ENCODE results near the gene NBEA.
"Not testable (repeated sequence)": the region's sequence is repeated elsewhere in the genome, so short reads cannot be mapped to it uniquely, and the experiment has no call there.

The NBEA gene

DNA sequence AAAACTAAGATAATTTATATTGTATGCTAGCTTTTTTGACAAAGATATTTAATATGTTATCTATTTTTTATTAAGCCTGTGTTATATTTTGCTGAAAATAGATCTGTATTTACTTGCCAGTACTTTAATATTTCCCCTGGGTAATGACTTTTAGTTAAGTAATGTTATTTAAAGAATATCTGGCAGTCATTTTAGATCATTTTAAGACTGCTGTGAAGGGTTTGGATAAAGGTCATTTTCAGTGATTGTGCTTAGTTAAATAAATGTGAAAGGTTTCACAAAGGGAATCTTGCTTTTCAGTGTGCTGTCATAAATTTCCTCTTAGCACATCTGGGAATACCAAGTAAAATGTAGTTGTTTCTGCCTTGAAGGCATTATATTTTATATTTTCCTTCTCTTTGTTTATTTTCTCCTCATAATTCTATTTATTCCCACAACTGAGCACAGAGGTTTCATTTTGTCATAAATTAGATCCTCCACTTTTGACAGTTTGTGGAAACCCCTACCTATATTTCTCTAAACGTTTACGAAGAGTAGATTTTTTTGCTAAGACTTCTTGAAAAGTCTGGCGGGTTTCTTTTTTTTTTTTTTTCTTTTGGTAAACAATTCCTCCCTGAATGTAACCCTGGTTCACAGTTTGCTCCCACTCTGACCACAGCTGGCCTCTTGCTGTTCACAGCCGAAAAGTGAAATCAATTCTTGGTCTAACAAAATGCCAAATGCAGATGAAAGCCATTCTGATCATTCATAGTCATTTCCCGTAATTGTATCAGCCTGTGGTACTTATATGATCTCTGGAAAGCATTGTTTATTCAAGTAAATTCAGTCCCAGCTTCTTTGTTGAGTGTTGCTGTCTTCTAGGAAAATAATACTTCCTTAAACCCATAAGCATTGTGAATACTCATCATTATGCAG lies 446.6 kb downstream of the NBEA start:
- no peak for DNase-seq (ENCODE audit: low spot score)

- no peak for DNase-seq (ENCODE audit: low spot score)
Measured at GRCh38 chr13:35389535-35389934, 447.5 kb downstream of the NBEA start.

- no peak for DNase-seq (ENCODE audit: low spot score)
Measured at GRCh38 chr13:35392768-35393167, 450.7 kb downstream of the NBEA start.

DNA sequence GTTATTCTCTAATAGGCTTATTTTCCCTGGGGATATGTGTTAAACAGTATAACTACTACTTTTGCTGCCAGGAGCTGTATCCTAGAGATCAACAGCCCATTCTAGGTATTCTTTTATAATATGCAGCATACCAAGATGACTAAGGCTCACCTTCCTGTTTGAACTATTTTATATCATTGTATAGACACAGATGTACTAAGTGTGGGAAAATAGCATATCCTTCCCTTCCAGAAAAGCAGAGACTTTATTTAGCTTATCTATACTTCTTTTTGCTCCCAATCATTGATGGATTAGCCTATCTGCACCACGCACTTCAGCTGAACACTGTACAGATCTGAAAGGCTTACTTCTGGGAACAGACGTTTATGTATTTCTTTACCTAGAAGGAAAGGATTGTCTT lies 451.8 kb downstream of the NBEA start:
- no peak for DNase-seq (ENCODE audit: low spot score)

GRCh38 chr13:35408285-35408684 lies 466.2 kb downstream of the NBEA start:
- DNase-seq (ENCODE audit: low spot score) = not testable (repeated sequence)

DNA sequence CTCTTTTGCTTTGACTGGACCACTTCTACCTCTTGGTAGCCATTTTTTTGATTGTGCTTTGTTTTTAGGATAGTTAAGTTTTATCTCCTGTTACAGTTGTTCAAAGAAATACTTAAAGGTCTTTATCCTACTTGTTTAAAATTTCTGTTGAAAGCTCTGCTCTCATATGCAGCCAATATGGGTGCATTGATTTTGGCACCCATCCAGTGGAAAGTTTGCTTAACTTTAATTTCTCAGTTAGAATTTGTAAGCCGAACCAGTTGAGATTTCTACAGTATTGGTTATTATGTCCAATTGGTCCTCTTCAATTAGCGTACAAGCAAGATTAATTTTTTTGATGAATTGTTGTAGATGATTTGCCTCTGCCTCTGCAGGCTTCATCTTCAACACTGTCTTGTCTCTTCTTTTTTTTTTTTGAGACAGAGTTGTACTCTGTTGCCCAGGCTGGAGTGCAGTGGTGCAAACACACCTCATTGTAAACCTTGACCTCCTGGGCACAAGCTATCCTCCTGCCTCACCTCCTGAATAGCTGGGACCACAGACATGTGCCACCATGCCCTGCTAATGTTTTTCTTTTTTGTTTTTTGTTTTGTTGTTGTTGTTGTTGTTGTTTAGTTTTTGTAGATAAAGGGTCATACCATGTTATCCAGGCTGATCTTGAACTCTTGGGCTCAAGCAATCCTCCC lies 469.1 kb downstream of the NBEA start:
- no peak for DNase-seq (ENCODE audit: low spot score)

- no peak for DNase-seq (ENCODE audit: low spot score)
Measured at GRCh38 chr13:35448465-35448864, 506.4 kb downstream of the NBEA start.

GRCh38 chr13:35449821-35450220 lies 507.8 kb downstream of the NBEA start:
- DNase-seq (ENCODE audit: low spot score) = no peak

DNA sequence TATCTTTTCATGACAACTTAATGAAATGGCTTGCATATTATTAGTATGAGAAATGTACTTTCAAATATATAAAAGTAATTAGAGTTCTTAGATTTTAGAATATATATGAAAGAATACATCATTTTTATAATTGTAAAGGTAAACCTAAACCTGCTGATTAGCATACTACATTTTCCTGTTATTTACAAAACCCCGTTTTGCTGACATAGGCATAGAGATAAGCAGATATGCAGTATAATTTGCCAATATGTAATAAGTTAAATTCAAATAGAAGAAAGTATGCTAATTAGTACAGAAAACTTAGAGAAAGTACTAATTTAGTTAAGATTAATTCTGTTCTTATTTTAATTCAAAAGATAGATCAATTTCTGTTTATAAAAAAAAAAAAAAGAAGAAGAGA lies 513.0 kb downstream of the NBEA start:
- DNase-seq (ENCODE audit: low spot score) = no peak

DNA sequence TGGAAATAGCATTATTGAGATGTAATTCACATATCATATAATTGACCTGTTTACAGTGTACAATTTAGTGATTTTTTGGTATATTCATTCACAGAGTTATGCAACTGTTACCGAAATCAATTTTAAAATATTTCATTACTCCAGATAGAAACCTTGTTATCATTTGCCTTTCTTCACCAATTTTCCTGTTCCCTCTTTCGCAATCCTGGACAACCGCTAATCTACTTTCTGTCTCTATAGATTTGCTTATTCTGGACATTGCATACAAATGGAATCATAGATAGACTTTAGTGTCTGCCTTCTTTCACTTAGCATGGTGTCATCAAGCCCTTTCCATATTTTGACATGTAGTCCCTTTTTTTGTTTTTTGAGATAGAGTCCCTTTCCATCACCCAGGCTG lies 515.2 kb downstream of the NBEA start:
- DNase-seq (ENCODE audit: low spot score) = no peak

- DNase-seq (ENCODE audit: low spot score) = no peak
Measured at GRCh38 chr13:35460061-35460460, 518.0 kb downstream of the NBEA start.

DNA sequence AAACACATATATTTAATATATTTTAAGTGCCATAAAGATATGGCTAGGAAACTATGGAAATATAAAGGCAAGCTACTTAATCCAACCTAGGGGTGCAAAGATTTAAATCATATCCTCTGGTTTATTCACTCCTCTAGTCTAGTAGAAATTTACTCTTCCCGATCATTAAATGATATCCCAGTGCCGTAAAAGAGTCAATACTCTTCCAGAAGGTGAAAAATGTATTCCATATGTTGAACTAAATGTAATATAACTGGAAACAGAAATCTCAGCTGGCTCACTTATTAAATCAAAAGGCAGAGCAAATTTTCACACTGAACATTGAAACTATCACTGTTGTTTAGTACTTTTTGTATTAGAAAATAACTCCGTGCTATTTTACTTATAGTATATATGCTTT lies 523.3 kb downstream of the NBEA start:
- DNase-seq (ENCODE audit: low spot score) = no peak

GRCh38 chr13:35468195-35468594 lies 526.1 kb downstream of the NBEA start:
- no peak for DNase-seq (ENCODE audit: low spot score)

- DNase-seq (ENCODE audit: low spot score) = no peak
Measured at GRCh38 chr13:35469806-35470525, 527.9 kb downstream of the NBEA start.

DNA sequence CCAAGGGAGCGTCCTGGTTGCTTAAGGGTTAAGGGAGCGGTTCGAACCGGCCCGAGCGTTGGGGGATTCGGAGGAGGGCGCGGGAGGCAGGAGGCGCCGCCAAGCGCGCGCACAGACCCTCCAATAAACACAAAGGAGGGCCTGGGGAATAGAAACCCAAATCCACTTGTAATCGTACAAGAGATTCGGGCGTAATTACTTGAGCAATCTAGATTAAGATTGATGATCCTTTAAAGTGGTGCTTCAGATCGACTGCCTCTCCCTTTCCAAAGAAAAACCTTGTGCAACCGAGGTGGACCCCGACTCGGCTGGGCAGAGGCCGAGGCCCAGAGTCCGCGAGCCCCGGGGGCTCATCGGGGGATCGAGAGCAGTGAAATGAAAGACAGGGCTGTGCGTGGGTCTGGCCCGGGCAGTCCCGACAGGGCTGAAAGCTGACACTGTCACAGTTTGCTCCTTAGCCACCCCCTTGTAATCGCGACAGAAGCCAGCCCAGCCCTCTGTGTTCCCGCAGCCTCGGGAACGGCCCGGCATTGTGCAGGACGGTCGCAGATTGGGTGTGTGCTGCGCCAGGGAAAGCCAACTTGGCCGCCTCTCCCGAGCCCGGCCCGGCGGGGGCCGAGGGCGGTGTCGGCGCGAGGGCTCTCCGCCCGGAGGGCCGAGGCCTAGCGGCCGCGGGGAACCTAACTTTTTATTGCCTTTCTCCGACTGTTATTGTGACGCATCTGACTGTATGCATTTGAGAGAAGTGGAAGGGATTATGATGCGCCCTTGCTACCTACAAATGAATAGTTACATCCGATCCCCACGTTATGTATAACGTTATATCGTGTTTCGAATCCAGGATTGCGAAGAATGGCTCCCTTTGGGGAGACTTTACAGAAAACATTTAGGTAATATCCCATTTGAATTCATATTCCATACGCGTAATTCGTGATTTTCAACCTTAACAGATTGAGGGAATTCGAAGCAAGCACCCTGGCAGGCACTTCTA lies 528.9 kb downstream of the NBEA start:
- DNase-seq (ENCODE audit: low spot score) = peak; percentile 18

GRCh38 chr13:35471706-35472322 lies 529.7 kb downstream of the NBEA start:
- no peak for DNase-seq (ENCODE audit: low spot score)

- DNase-seq (ENCODE audit: low spot score) = no peak
Measured at GRCh38 chr13:35472323-35472881, 530.3 kb downstream of the NBEA start.

DNA sequence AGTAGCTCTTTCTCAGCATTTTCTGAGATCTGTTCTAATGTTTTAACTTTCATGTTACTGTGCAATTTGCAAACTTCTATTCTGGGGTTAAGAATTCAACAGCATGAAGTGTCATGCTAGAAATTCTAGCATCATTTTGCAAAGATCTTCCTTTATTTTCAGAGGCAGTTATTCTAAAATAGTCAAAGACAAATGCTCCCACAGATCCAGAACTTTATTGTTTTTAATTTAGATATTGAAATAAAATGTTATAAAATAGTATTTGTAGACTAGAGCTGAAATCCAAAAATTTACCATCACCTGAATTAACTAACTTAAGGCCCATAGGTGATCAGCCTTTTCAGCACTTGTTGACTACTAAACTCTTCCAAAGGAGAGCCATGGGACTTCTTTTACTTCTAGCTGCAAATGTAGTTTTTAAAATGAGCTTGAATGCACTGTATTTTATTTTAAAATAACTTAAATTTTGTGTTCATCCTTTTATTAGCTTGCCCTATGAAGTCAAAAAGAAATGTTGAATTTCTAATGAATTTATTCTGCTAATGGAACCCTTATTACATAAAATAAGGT lies 531.2 kb downstream of the NBEA start:
- DNase-seq (ENCODE audit: low spot score) = no peak

- no peak for DNase-seq (ENCODE audit: low spot score)
Measured at GRCh38 chr13:35473802-35474201, 531.7 kb downstream of the NBEA start.

DNA sequence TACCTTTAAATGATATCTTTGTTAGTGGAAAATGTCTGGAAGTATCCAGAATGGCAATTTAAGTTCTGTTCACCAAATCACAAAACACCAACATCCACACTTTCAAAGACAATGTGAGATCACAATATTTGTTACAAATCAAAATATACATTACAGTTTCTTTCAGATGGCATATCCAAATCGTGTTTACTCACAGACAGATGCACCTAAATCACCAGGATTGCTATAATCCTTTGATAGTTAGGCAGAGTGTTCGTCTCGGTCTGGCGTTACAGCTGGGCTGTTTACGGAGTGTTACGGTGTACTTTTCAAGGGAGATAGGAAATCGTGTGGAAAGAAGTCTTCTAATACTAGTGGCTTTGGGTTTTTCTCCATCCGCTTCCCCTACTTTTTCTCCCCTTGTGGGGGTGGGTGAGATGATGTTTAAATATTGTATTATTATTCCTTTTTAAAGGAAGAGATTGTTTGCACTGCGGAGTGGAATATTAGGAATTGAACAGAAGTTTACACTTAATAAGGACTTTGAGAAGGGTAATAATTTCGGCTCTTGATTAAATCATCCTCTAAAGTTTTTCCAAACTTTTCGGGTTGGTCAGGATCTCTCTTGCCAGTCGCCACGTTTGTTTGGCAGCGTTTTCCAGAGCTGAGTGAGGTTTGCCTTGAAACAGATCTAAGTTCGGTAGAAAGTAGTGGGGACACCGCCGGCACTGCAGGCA lies 532.6 kb downstream of the NBEA start:
- peak; percentile 10 for DNase-seq (ENCODE audit: low spot score)

All from Ammon's horn (tissue), 1 donor.